ENCODE results near the gene PLA2G4C. TPM values are rescaled to one million over a fixed set of nuclear protein-coding genes. Genes with fewer than 3 reads are reported as not detected.

The PLA2G4C gene
- total RNA-seq, 1 experiment from 2014 or later, result 4.5 TPM

- H3K4me3 Mint-ChIP-seq, result no peak overlapping the region
- peaks cover 5% of the 10 kb centered on the region for H3K4me1 Mint-ChIP-seq
- TF ChIP-seq JUN (CRISPR knock-in tag; IDR thresholded peaks at IDR 0.05) (no peak), ZNF425 (CRISPR knock-in tag; conservative IDR thresholded peaks at IDR 0.05) (no peak)
- DNase-seq (ENCODE audit: low spot score), result no peak
- ChIA-PET POLR2A (no interaction called here), CTCF (interaction anchor here (1.4 kb wide), 1 partner anchor 11 kb away, joined by 3 read pairs; no protein-coding TSS in a partner anchor)
- ATAC-seq, result no peak
- peaks cover 14% of the 10 kb centered on the region for H3K36me3 Mint-ChIP-seq
- H3K27ac Mint-ChIP-seq, result peak overlapping the region; percentile 79; the same call in 1 of the 2 replicates
- H3K27me3 Mint-ChIP-seq (ENCODE audit: low read depth), result no peaks in the 10 kb centered on the region
- no peaks in the 10 kb centered on the region for H3K9me3 Mint-ChIP-seq
Observed at GRCh38 chr19:48113190-48113917, 2.7 kb upstream of the PLA2G4C start.

- H3K36me3 Mint-ChIP-seq, result peaks cover 4% of the 10 kb centered on the region; the same call in 1 of the 2 replicates
- H3K27ac Mint-ChIP-seq, result no peak overlapping the region
- no peaks in the 10 kb centered on the region for H3K9me3 Mint-ChIP-seq
- DNase-seq (ENCODE audit: low spot score) (peak; percentile 33), ATAC-seq (peak; percentile 12; the same call in 1 of the 2 replicates)
- POLR2A ChIA-PET, result interaction anchor here (0.6 kb wide), 1 partner anchor 88 kb away, joined by 7 read pairs; no protein-coding TSS in a partner anchor
- H3K27me3 Mint-ChIP-seq (ENCODE audit: low read depth), result peaks cover 6% of the 10 kb centered on the region; the same call in 1 of the 2 replicates
- CTCF ChIA-PET, result interaction anchor here (0.9 to 2.5 kb wide), 9 partner anchors 10 to 151 kb away, joined by 4 to 10 read pairs (median 8); no protein-coding TSS in a partner anchor
- peaks cover 5% of the 10 kb centered on the region for H3K4me1 Mint-ChIP-seq
- TF ChIP-seq ATF3 (CRISPR knock-in tag; conservative IDR thresholded peaks at IDR 0.05) (no peak), MAX (CRISPR knock-in tag; IDR thresholded peaks at IDR 0.05) (peak; percentile 17; the same call in 1 of the 2 replicates), CDX4 (CRISPR knock-in tag; IDR thresholded peaks at IDR 0.05; ENCODE audit: borderline replicate concordance) (no peak), PREB (CRISPR knock-in tag; IDR thresholded peaks at IDR 0.05; ENCODE audit: borderline replicate concordance) (no peak), USF2 (CRISPR knock-in tag; IDR thresholded peaks at IDR 0.05) (peak; percentile 96), USF1 (CRISPR knock-in tag; IDR thresholded peaks at IDR 0.05) (peak; percentile 96), CREM (CRISPR knock-in tag; IDR thresholded peaks at IDR 0.05) (no peak)
- H3K4me3 Mint-ChIP-seq, result peak overlapping the region; percentile 71
Observed at GRCh38 chr19:48111280-48111679, 663 bp upstream of the PLA2G4C start.

GRCh38 chr19:48108997-48109782, 1.4 kb downstream of the PLA2G4C start:
- ATAC-seq (no peak), DNase-seq (ENCODE audit: low spot score) (no peak)
- Mint-ChIP-seq H3K4me1 (peaks cover 5% of the 10 kb centered on the region), H3K36me3 (peaks cover under 1% of the 10 kb centered on the region; the same call in 1 of the 2 replicates), H3K27me3 (ENCODE audit: low read depth) (peaks cover 6% of the 10 kb centered on the region; the same call in 1 of the 2 replicates), H3K9me3 (no peaks in the 10 kb centered on the region), H3K27ac (no peak overlapping the region), H3K4me3 (no peak overlapping the region)
- POLR2A ChIA-PET, result no interaction called here
- CTCF ChIA-PET, result interaction anchor here (1.1 to 2.5 kb wide), 6 partner anchors 43 to 149 kb away, joined by 3 to 10 read pairs (median 8); no protein-coding TSS in a partner anchor
- TF ChIP-seq PRRX2 (CRISPR knock-in tag; IDR thresholded peaks at IDR 0.05), result no peak
- TF ChIP-seq ZNF512 (CRISPR knock-in tag; IDR thresholded peaks at IDR 0.05; ENCODE audit: borderline replicate concordance), result no peak
- no peak for TF ChIP-seq RORB (CRISPR knock-in tag; IDR thresholded peaks at IDR 0.05)
- TF ChIP-seq ZBTB21 (CRISPR knock-in tag; IDR thresholded peaks at IDR 0.05; ENCODE audit: borderline replicate concordance), result no peak
- no peak for TF ChIP-seq RELA (CRISPR knock-in tag; IDR thresholded peaks at IDR 0.05; ENCODE audit: borderline replicate concordance)
- TF ChIP-seq ZNF671 (CRISPR knock-in tag; IDR thresholded peaks at IDR 0.05), result no peak
- no peak for TF ChIP-seq CDX4 (CRISPR knock-in tag; IDR thresholded peaks at IDR 0.05; ENCODE audit: borderline replicate concordance)
- no peak for TF ChIP-seq ZNF219 (CRISPR knock-in tag; IDR thresholded peaks at IDR 0.05; ENCODE audit: borderline replicate concordance)
- TF ChIP-seq FOXK1 (CRISPR knock-in tag; IDR thresholded peaks at IDR 0.05), result no peak
- TF ChIP-seq ZNF416 (CRISPR knock-in tag; IDR thresholded peaks at IDR 0.05), result no peak

All from WTC11 (cell line).